GM21529 (cell line): Measurements from ENCODE around the gene TMEM25.
"Not testable (repeated sequence)": the region's sequence is repeated elsewhere in the genome, so short reads cannot be mapped to it uniquely, and the experiment has no call there.

Source experiments
- ATAC-seq: cut with Tn5 transposase; IDR thresholded peaks from one replicate; pipeline ENCODE4 v1.9.1; 2021; ENCODE audit not compliant: unreplicated experiment

TMEM25 gene

GRCh38 chr11:118577995-118578394 lies 47.0 kb downstream of the TMEM25 start:
- not testable (repeated sequence) for ATAC-seq

- ATAC-seq = no peak
Measured at GRCh38 chr11:118581057-118581456, 50.1 kb downstream of the TMEM25 start.
